HG03460 (cell line): ENCODE measurements around the gene NYAP2.

ENCODE experiments used
- ATAC-seq: cut with Tn5 transposase; IDR thresholded peaks from one replicate; pipeline ENCODE4 v1.9.1; 2021; ENCODE audit not compliant: unreplicated experiment

NYAP2 gene

DNA sequence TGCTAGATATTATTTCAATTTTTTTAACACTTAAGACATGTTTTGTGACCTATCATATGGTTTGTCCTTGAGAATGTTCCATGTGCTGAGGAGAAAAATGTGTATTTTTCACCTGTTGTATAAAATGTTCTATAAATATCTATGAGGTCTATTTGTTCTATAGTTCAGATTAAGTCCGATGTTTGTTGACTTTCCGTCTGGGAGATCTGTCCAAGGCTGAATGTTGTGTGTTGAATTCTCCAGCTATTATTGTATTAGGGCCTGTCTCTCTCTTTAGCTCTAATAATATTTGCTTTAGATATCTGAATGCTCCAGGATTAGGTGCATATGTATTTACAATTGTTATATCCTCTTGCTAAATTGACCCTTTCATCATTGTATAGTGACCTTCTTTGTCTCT is 144.1 kb downstream of the NYAP2 start:
- no peak for ATAC-seq

DNA sequence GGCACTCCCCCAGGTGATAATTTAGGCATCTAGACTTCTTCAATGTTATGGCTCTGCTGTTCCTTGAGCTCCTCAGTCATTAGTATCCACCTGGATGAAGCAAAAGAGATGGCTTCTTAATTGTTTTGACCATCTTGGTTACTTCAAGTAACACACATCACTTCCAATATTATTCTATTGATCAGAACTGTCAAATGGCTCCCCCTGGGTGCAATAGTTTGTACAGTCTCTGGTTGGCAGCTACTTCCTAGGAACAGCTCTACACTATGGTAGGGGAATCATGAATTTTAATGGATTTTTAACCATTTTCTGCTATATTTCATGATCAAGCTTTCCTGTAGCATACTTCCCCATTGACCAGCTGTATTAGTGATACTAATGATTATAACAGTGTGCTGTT is 157.0 kb downstream of the NYAP2 start:
- ATAC-seq: no peak

DNA sequence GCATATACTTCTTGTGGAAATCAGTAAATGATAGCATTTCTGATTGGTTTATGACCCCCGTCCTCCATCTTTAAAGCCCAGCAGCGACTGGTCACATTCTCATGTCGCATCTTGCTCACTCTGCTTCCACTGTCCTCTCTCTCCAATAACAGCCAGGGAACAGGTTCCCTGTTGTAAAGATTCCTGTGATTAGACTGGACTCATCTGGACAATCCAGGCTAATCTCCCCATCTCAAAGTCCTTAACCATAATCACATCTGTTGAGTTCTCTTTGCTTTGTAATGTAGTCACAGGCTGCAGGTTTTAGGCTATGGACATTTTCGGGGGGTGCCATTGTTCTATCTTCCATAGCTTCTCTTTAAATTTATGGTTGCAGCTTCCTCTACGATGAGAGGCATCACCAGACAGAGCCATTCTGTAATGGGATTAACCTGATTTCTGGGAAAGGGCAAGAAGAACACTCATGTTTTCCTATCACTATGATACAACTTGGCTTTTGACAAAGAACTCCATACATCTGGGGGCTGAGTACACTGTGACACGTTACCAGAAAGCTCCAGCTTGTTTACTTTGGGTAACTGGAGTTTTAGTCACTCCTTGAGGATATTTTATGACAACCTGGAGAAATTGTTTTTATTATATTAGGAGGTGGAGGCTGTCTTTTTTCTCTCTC is 159.0 kb downstream of the NYAP2 start:
- no peak for ATAC-seq

DNA sequence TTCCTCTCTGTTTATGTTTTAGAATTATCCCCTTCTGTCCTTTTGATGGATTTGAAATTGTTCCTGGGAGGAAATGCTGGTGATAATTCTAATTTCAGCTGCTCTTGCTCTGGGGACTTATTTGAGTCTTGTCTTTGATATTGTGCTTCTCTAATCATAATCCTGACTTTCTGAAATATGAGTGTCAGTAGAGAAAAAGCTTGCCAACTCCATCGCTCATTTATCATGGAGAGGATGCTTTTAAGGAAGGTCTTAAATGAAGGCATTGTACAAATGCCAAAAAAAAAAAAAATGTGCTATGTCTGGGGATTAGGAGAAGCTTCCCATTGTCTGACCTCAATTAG is 159.5 kb downstream of the NYAP2 start:
- no peak for ATAC-seq

DNA sequence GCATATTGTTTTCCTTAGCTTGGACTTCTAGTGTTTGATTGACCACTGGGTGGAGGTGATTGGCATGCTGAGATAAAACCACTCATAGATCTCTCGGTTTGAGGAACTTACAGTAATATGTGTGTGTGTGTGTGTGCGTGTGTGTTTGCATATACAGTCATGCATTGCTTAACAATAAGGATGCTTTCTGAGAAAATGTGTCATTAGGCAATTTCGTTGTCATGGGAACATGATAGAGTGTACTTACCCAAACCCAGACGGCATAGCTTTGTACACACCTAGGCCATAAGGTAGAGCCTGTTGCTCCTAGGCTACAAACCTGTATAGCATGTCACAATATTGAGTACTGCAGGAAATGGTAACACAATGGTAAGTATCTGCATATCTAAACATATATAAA is 167.3 kb downstream of the NYAP2 start:
- no peak for ATAC-seq

DNA sequence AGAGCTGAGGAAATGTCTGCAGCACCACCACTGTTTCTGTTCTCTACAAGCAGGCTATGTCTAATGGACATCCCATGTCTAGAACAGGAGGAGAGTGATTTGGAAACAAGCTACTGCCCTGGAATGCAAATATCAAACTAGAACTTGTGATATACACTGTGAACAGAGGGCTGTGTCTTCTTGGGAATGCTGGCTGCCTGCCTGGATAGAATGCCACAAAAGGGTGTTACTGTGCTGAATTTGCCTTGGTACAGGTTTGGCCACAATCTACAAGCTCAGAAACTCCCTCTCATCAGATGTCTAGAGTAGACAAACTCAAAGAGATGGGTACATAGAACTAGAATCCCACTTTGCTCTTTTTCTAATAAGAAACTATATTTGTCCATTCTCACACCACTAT is 170.5 kb downstream of the NYAP2 start:
- no peak for ATAC-seq

DNA sequence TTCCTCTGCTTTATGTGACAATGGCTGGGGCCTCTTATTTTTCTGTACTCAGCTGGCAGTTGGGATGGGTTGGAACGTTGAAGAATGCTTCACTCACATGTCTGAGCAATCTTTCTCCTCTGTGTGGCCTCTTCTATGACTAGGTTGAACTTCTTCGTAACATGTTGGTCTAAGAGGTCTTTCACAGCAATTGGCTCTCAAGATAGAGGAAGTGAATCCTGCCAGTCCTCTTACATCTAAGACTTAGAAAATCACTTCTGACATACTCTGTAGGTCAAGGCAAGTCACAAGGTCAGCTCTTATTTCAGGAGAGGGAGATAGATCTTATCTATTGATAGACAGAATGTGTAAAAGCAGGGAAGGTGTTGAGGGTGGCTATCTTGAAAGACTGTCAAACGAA is 174.1 kb downstream of the NYAP2 start:
- ATAC-seq: no peak

DNA sequence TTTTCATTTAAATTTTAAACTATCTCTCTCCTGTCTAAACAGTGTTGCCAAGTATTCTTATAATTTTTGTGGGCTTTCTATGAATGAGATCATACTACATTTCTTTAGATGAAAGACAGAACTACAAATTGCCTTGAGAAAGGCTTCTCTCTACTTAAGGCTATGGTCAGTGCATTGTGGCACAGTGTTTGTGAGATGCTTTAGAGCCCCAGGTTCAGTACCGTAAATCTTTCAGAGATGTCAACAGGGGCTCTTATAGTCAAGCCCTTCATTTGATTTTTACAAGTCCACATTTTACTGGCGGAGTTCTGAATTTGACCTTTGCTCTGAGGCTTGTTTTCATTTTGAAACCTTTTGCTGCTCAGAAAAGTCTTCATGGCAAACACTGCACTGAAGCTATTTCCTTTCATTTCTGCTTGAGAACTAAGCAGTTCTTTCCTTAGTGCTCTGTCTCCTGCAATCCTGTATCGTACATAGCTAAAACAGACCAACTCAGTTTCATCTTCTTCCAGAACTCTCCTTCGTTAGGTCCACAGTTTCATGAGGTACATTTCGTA is 175.2 kb downstream of the NYAP2 start:
- no peak for ATAC-seq

DNA sequence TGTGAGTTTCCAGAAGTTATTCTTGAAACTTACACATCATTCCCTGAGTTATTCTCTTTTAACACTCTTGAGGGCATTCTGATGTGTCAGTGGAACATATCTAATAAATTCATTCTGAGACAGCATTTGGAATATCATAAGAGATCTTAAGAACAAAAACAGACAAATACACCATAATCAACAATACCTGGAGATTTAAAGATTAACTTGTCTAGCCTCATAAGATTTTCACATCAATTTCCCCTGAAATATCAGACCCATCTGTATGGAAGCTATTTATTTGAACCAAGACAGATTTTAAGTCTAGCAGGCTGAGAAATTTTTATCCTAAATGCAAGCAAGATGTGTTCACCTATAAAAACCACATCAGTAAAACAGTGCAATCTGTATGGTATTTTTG is 181.6 kb downstream of the NYAP2 start:
- no peak for ATAC-seq

DNA sequence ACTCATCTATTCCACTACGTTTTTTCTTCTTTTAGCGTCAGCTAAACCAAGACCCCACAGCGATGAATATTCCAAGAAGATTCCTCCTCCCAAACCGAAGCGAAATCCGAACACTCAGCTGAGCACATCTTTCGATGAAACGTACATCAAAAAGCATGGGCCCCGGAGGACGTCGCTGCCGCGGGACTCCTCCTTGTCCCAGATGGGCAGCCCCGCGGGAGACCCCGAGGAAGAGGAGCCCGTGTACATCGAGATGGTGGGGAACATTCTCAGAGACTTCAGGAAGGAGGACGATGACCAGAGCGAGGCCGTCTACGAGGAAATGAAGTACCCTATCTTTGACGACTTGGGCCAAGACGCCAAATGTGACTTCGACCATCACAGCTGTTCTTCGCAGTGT is 182.4 kb downstream of the NYAP2 start:
- no peak for ATAC-seq

DNA sequence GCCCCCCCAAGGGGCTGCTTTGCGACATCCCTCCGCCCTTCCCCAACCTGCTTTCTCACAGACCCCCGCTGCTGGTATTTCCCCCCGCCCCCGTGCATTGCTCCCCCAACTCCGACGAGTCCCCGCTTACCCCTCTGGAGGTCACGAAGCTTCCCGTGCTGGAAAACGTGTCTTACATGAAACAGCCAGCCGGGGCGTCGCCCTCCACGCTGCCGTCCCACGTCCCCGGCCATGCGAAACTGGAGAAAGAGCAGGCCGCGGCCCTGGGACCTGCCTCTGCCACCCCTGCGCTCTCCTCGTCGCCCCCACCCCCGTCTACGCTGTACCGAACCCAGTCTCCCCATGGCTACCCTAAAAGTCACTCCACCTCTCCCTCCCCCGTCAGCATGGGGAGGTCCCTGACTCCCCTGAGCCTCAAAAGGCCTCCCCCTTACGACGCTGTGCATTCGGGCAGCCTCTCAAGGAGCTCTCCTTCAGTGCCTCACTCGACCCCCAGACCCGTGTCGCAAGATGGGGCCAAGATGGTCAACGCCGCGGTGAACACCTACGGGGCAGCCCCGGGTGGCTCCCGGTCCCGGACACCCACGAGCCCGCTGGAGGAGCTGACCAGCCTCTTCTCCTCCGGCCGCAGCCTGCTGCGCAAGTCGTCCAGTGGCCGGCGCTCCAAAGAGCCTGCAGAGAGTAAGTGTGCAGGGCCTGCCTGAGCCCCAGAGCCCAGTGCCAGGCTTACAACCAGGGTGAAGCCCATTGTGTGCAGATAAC is 183.0 kb downstream of the NYAP2 start:
- no peak for ATAC-seq

DNA sequence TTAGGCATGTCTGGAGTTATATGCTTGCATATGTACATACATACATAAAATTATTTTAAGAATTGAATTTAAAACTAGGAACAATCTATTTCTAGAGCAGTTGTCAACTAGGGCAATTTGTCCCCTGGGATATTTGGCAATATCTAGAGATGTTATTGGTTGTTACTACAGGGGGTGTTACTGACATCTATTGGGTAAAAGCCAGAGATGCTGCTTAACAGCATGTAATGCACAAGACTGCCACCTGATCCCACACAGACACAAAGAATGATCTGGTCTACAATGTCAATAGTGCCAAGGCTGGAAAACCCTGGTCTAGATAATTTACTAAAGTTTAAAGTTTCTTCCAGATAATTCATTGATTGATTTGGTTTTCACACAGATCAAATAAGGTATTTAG is 185.3 kb downstream of the NYAP2 start:
- no peak for ATAC-seq

DNA sequence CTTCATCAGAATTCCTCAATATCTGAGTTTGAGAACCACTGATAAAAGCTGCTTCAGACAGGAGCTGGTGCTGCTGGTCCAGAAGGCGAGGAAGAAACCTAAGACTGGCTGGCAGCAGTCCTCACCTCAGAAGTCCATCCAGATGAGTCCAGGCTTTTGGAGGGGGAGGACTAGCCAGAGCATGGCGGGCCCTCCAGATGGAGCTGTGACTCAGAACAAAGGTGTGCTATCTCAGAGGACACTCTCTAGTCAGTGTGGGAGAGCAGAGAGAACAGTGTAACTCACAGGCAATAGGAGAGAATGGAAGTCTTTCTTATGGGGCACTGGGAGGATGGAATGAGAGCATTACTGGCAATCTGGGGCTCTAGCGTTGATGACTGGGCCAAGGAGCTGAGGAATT is 191.4 kb downstream of the NYAP2 start:
- no peak for ATAC-seq

DNA sequence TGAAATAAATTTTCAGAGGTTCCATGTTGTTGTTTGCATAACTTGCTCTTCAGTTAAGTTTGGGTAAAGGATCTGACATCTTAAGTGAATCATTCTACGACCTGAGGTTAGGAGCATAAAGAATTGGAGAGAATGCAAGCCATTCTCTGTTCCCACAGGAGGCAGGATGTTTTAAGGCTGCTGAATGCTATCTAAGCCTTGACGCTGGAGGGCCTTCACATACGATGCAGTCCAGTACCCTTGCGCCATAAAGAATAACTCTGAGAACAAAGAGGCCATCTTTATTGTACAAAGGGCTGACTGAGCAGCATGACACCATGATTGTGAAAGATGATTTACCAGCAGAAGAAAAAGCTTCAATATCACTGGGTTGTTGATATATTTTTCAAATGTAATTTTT is 198.4 kb downstream of the NYAP2 start:
- no peak for ATAC-seq

DNA sequence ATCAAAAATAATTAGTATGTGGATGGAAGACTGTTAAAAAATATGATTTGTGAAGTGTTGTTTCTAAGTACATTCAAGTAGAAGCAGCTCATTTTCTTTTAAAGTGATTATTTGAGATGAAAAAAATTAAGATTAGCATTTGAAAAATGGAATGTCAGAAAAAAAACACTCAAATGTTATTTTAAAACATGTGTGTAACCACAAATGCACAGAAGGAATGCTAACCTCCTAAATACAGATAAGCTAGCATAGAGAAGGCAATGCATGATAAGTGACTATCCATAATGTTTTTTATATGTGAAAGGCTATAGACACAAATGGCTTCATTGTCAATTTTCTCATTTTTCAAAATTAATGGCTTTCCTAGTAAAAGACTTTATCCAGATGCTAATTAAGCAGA is 198.9 kb downstream of the NYAP2 start:
- ATAC-seq: no peak

DNA sequence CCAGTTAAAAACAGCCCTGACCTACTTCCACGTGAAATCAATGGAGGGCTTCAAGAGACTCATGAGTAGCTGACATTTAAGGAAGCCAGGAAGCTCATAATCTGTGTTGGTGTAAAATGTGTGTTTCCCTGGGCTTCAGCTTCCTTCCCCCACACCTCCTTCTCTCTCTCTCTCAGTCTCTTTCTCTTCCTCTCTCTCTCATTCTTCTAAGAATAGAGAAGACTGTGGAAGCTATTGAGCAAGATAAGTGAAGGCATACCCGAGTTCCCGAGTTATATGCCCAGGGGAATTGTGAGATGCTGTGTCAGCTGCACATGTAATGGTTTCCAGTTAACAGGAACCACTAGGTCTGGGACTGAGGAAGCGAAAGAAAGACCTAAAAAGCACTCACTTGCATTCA is 199.4 kb downstream of the NYAP2 start:
- ATAC-seq: no peak

DNA sequence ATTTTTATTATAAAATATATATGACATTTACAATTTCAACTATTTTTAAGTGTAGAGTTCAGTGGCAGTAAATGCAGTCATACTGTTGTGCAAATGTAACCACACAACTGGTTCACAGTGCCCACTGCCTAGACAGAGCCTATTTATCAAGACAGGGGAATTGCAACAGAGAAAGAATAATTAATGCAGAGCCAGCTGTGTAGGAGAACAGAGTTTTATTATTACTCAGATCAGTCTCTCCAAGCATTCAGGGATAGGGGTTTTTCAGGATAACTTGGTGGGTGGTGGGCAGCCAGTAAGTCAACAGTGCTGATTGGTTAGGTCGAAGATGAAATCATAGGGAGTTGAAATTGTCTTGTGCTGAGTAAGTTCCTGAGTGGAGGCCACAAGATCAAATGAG is 200.3 kb downstream of the NYAP2 start:
- ATAC-seq: no peak

DNA sequence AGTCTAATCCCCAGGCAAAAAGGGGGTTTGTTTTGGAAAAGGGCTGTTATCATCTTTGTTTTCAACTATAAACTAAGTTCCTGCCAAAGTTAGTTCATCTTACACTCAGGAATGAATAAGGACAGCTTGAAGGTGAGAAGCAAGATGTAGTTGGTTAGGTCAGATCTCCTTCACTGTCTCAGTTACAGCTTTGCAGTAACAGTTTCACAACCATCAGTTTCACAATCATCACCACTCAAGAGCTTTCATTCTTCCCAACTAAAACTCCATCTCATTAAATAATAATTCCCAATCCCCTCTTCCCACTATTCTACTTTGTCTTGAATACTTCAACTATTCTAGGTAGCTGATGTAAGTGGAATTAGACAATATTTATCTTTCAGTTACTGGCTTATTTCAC is 200.9 kb downstream of the NYAP2 start:
- no peak for ATAC-seq

DNA sequence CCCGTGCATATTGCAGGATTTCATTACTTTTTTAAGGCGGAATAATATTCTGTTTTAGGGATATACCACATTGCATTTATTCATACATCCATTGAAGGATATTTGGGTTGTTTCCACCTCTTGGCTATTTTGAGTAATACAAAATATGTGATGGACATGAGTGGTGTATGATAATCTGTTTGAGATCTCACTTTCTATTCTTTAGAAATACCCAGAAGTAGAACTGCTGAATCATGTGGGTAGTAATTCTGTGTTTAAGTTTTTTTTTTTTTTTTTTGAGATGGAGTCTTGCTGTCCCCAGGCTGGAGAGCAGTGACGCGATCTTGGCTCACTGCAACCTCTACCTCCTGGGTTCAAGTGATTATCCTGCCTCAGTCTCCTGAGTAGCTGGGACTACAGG is 201.4 kb downstream of the NYAP2 start:
- ATAC-seq: no peak

DNA sequence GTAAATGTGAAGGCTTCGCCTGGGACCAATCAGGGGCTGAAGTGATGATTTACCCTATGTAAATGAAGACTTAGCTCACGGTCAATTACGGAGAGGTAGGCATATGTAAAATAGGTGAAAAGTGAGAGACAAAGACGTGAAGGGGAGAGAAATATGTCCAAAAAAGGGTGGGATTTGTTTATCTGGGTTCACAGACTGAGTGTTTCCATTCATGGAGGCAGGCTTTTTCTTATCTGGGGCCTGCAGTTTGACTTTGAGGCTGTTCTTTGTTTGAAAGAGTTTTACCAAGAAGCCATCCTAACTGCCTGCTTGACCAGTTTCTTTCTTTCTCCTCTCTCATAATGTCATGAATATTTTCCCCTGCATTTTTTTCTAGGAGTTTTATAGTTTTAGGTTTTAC is 202.7 kb downstream of the NYAP2 start:
- ATAC-seq: no peak

DNA sequence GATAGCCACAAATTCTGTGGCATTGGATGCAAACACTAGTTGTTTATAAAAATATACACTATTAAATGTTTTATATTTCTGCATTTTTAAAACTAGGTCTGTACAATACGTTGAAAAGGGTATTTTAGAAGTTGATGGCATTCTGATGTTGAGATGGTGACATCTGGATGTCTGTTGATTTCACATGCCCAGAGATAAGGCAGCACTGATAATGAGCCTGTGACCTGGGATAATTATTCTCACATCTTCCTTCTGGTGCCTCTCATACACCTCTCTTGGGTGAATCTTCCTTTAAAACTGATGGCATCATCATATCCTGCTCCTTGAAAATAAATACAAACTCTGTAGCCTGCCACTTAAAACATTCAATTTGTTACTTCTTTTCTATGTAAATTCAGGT is 208.6 kb downstream of the NYAP2 start:
- no peak for ATAC-seq

DNA sequence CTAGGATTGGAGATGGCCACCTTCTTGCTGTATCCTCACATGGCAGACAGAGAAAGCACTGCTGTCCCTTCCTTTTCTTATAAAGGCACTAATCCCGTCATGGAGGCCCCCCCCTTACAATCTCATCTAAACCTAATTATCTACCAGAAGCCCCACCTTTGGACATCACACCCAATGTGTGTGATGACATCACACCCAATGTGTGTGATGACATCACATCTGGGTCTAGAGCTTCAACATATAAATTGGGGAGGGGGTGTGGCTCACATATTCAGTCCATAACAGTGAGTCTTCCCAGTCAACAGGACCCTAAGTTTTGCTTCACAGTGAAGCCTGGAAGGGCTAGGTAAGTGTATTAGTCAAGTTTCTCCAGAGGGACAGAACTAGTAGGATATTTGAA is 213.1 kb downstream of the NYAP2 start:
- no peak for ATAC-seq

DNA sequence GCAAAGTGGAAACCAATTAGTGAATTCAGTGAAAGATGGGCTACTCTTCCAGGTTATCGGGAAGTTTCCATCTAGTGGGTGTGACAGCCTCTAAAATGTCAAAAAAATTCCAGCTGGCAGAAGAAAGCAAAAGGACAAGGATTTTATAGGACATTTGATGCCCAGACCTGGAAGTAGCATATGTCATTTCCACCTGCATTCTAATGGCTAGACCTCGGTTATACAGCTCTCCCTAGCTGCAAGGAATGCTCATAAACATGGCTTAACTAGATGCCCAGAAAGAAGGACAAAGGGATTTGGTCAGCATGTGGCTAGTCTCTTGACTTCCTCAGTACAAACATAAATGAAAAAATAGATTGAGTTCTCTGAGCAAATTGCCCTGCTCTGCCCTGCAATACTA is 215.4 kb downstream of the NYAP2 start:
- no peak for ATAC-seq
